Neural cell (in vitro differentiated cells): Measurements from ENCODE around the gene CEMIP. TPM values are rescaled to one million over a fixed set of nuclear protein-coding genes. Genes with fewer than 3 reads are reported as not detected.

Experiments
- H2AFZ ChIP-seq: fragments of 200-600, 300-800 bp; sonication (generic), shearing (Covaris generic); 2 replicates; pipeline ENCODE4 v1.6.0; 2014; ENCODE audit warnings: low read depth, mild to moderate bottlenecking, antibody characterized with exemption, low read length, moderate library complexity
- H3F3A ChIP-seq: fragments of 200-600 bp; shearing (Covaris generic); 2 replicates; pipeline ENCODE4 v1.6.1; 2016; ENCODE audit warnings: mild to moderate bottlenecking, moderate library complexity, mixed read lengths, antibody characterized with exemption, low read length; ENCODE audit not compliant: insufficient read depth, poor library complexity, severe bottlenecking
- H3K27ac ChIP-seq: fragments of 200-600, 300-800 bp; sonication (generic), shearing (Covaris generic); 2 replicates; pipeline ENCODE4 v1.5.1; 2014; ENCODE audit warnings: mild to moderate bottlenecking, low read length, moderate library complexity
- H3K27me3 ChIP-seq: fragments of 300-800, 200-600 bp; sonication (generic), shearing (Covaris generic); 2 replicates; pipeline ENCODE4 v1.6.0; 2014; ENCODE audit warnings: mild to moderate bottlenecking, low read depth, low read length, moderate library complexity; ENCODE audit not compliant: insufficient read depth
- H3K36me3 ChIP-seq: fragments of 300-800, 200-600 bp; sonication (generic), shearing (Covaris generic); 2 replicates; pipeline ENCODE4 v1.5.1; 2014; ENCODE audit warnings: mild to moderate bottlenecking, antibody characterized with exemption, low read length, moderate library complexity; ENCODE audit not compliant: insufficient read depth
- H3K4me2 ChIP-seq: fragments of 300-800, 200-600 bp; sonication (generic), shearing (Covaris generic); 2 replicates; pipeline ENCODE4 v1.6.0; 2014; ENCODE audit warnings: mild to moderate bottlenecking, low read length
- H3K4me3 ChIP-seq: fragments of 300-800, 200-600 bp; sonication (generic), shearing (Covaris generic); 2 replicates; pipeline ENCODE4 v1.5.1; 2014; ENCODE audit warnings: mild to moderate bottlenecking, low read length, moderate library complexity
- H3K79me2 ChIP-seq: fragments of 200-600 bp; shearing (Covaris generic); replicated peaks from 2 replicates; pipeline ENCODE4 v1.6.0; 2014; ENCODE audit warnings: mild to moderate bottlenecking, low read length, moderate library complexity; ENCODE audit not compliant: insufficient read depth
- H3K9ac ChIP-seq: fragments of 300-800, 200-600 bp; sonication (generic), shearing (Covaris generic); 2 replicates; pipeline ENCODE4 v1.6.1; 2016; ENCODE audit warnings: mild to moderate bottlenecking, low read length, mixed read lengths
- H3K9me2 ChIP-seq: fragments of 200-600 bp; shearing (Covaris generic); 2 replicates; pipeline ENCODE4 v1.6.1; 2016; ENCODE audit warnings: mild to moderate bottlenecking, low read length, mixed read lengths; ENCODE audit not compliant: insufficient read depth
- H3K9me3 ChIP-seq: fragments of 200-600, 300-800 bp; sonication (generic), shearing (Covaris generic); 2 replicates; pipeline ENCODE4 v1.6.1; 2016; ENCODE audit warnings: mild to moderate bottlenecking, mixed run types, low read length, moderate library complexity, mixed read lengths
- H4K20me1 ChIP-seq: fragments of 200-600 bp; shearing (Covaris generic); 2 replicates; pipeline ENCODE4 v1.6.1; 2016; ENCODE audit warnings: mild to moderate bottlenecking, mixed run types; ENCODE audit not compliant: insufficient read depth
- CTCF ChIP-seq: fragments of 450-650 bp; IDR thresholded peaks from 2 replicates; pipeline ENCODE4 v1.5.1; 2014; ENCODE audit warnings: antibody characterized with exemption, mild to moderate bottlenecking, moderate library complexity; ENCODE audit not compliant: poor library complexity, severe bottlenecking
- EP300 ChIP-seq: fragments of 450-650 bp; conservative IDR thresholded peaks from 2 replicates; pipeline ENCODE4 v1.6.1; 2014; ENCODE audit warnings: antibody characterized with exemption, mild to moderate bottlenecking, moderate library complexity; ENCODE audit not compliant: poor library complexity, severe bottlenecking
- EZH2 ChIP-seq: fragments of 200-600, 300-800 bp; shearing (Covaris generic), sonication (generic); IDR thresholded peaks from 2 replicates; pipeline ENCODE4 v1.6.1; 2014; ENCODE audit warnings: antibody characterized with exemption, low read length, borderline replicate concordance, mild to moderate bottlenecking; ENCODE audit not compliant: insufficient read depth, poor library complexity, severe bottlenecking
- POLR2AphosphoS5 ChIP-seq: IDR thresholded peaks from 2 replicates; pipeline ENCODE4 v1.6.1; 2012
- RAD21 ChIP-seq: fragments of 450-650 bp; conservative IDR thresholded peaks from 2 replicates; pipeline ENCODE4 v1.6.1; 2014; ENCODE audit warnings: antibody characterized with exemption, mild to moderate bottlenecking, moderate library complexity
- REST ChIP-seq: IDR thresholded peaks from 2 replicates; pipeline ENCODE4 v1.6.1; 2012; ENCODE audit warnings: borderline replicate concordance
- SMC3 ChIP-seq: fragments of 450-650 bp; conservative IDR thresholded peaks from 2 replicates; pipeline ENCODE4 v1.6.1; 2014; ENCODE audit warnings: antibody characterized with exemption, mild to moderate bottlenecking, moderate library complexity; ENCODE audit not compliant: poor library complexity
- TAF1 ChIP-seq: IDR thresholded peaks from 2 replicates; pipeline ENCODE4 v1.6.1; 2012; ENCODE audit warnings: low read depth
- polyA plus RNA-seq: library from polyadenylated mRNA; depleted of rRNA; stranded (reverse); fragments of >200 nt; gene quantifications from 2 replicates; pipeline ENCODE4 v1.2.3, GENCODE V29; 2014

CEMIP gene
- polyA plus RNA-seq, 1 donor from 2014 or later: 0.04 TPM

- Histone ChIP-seq H3F3A (no peaks in the 10 kb centered on the region), H3K9ac (no peak overlapping the region), H3K9me2 (no peaks in the 10 kb centered on the region), H3K27ac (no peak overlapping the region), H3K4me2 (no peak overlapping the region), H3K4me3 (no peak overlapping the region), H2AFZ (no peak overlapping the region), H3K9me3 (no peaks in the 10 kb centered on the region), H4K20me1 (no peaks in the 10 kb centered on the region), H3K27me3 (no peaks in the 10 kb centered on the region), H3K36me3 (no peaks in the 10 kb centered on the region), H3K79me2 (no peaks in the 10 kb centered on the region)
- TF ChIP-seq REST (no peak), EP300 (no peak), SMC3 (no peak), EZH2 (no peak), TAF1 (no peak), CTCF (peak; percentile 27), POLR2AphosphoS5 (no peak)
Observed at GRCh38 chr15:80996247-80996646, 217.1 kb downstream of the CEMIP start.

GRCh38 chr15:80997692-80998091 is 218.5 kb downstream of the CEMIP start:
- Histone ChIP-seq H3K4me3 (no peak overlapping the region), H3K4me2 (no peak overlapping the region), H2AFZ (no peak overlapping the region), H3K27ac (no peak overlapping the region), H3K9me3 (no peaks in the 10 kb centered on the region), H3K27me3 (no peaks in the 10 kb centered on the region), H3K36me3 (no peaks in the 10 kb centered on the region), H3K9ac (no peak overlapping the region), H4K20me1 (no peaks in the 10 kb centered on the region), H3F3A (no peaks in the 10 kb centered on the region), H3K79me2 (no peaks in the 10 kb centered on the region), H3K9me2 (no peaks in the 10 kb centered on the region)
- TF ChIP-seq EP300 (no peak), EZH2 (no peak), RAD21 (no peak), REST (no peak), TAF1 (no peak), CTCF (no peak), SMC3 (no peak), POLR2AphosphoS5 (no peak)
